NOMO-1 (cell line): ENCODE results near the gene COLGALT1.
"Not testable (repeated sequence)": the region's sequence is repeated elsewhere in the genome, so short reads cannot be mapped to it uniquely, and the experiment has no call there.

ENCODE experiments used
- DNase-seq, 2 experiments: peaks; one replicate each; lab custom pipeline; 2025; ENCODE audit not compliant: unreplicated experiment in 2 of 2; lab: John Stamatoyannopoulos, UW

Gene COLGALT1

GRCh38 chr19:17556995-17557394 is 1.5 kb downstream of the COLGALT1 start:
- DNase-seq = no peak

GRCh38 chr19:17557466-17557865 is 2.0 kb downstream of the COLGALT1 start:
- peak; percentile 54 to 59 for DNase-seq

GRCh38 chr19:17560205-17560595 is 4.8 kb downstream of the COLGALT1 start:
- no peak for DNase-seq

GRCh38 chr19:17562097-17562496 is 6.6 kb downstream of the COLGALT1 start:
- DNase-seq = no peak

- DNase-seq = no peak
Measured at GRCh38 chr19:17562561-17562960, 7.1 kb downstream of the COLGALT1 start.

GRCh38 chr19:17564781-17565180 is 9.3 kb downstream of the COLGALT1 start:
- no peak for DNase-seq

- no peak for DNase-seq
Measured at GRCh38 chr19:17565611-17566010, 10.2 kb downstream of the COLGALT1 start.

GRCh38 chr19:17567940-17568339 is 12.5 kb downstream of the COLGALT1 start:
- no peak for DNase-seq

GRCh38 chr19:17570291-17570690 is 14.8 kb downstream of the COLGALT1 start:
- DNase-seq = not testable (repeated sequence)

GRCh38 chr19:17570791-17571190 is 15.3 kb downstream of the COLGALT1 start:
- no peak for DNase-seq

GRCh38 chr19:17572638-17573037 is 17.2 kb downstream of the COLGALT1 start:
- no peak for DNase-seq

GRCh38 chr19:17575871-17576757 is 20.7 kb downstream of the COLGALT1 start:
- no peak for DNase-seq

GRCh38 chr19:17576758-17577456 is 21.5 kb downstream of the COLGALT1 start:
- DNase-seq = no peak

GRCh38 chr19:17577457-17578097 is 22.1 kb downstream of the COLGALT1 start:
- DNase-seq = no peak

- DNase-seq = peak in 1 of 2 experiments; percentile 31
Measured at GRCh38 chr19:17579661-17580244, 24.3 kb downstream of the COLGALT1 start.

- no peak for DNase-seq
Measured at GRCh38 chr19:17580470-17581144, 25.2 kb downstream of the COLGALT1 start.

- DNase-seq = no peak
Measured at GRCh38 chr19:17581211-17581874, 25.9 kb downstream of the COLGALT1 start.

- no peak for DNase-seq
Measured at GRCh38 chr19:17582613-17583012, 27.2 kb downstream of the COLGALT1 start.

- no peak for DNase-seq
Measured at GRCh38 chr19:17584132-17584531, 28.7 kb downstream of the COLGALT1 start.

- DNase-seq = not testable (repeated sequence)
Measured at GRCh38 chr19:17585395-17585794, 29.9 kb downstream of the COLGALT1 start.
